ENCODE data around the gene CELF1. TPM values are rescaled to one million over a fixed set of nuclear protein-coding genes. Genes with fewer than 3 reads are reported as not detected.

The CELF1 gene
- total and polyA plus RNA-seq, 2 experiments from 2014 or later = 59.1 to 84.6 TPM

GRCh38 chr11:47592251-47592650 is 39.3 kb upstream of the CELF1 start:
- Histone ChIP-seq H3K4me2 (no peak overlapping the region), H3K27ac (no peak overlapping the region), H3K9me3 (ENCODE audit: low read depth) (no peaks in the 10 kb centered on the region), H3K27me3 (peaks cover 44% of the 10 kb centered on the region), H4K20me1 (ENCODE audit: insufficient read depth, poor library complexity, severe bottlenecking) (no peaks in the 10 kb centered on the region), H2AFZ (no peak overlapping the region), H3K9me2 (replicated peaks; ENCODE audit: insufficient read depth) (no peaks in the 10 kb centered on the region), H3K79me2 (no peaks in the 10 kb centered on the region), H3K4me3 (no peak overlapping the region), H3K36me3 (replicated peaks; ENCODE audit: insufficient read depth, low read depth) (no peaks in the 10 kb centered on the region), H3K4me1 (ENCODE audit: insufficient read depth) (no peaks in the 10 kb centered on the region)
- no peak for DNase-seq (ENCODE audit: low spot score)
- no peak for TF ChIP-seq EZH2 (IDR thresholded peaks at IDR 0.05; ENCODE audit: borderline replicate concordance)
- TF ChIP-seq EZH2phosphoT487 (IDR thresholded peaks at IDR 0.05; ENCODE audit: low read depth, severe bottlenecking, unreplicated experiment) = no peak
- TF ChIP-seq CTCF (IDR thresholded peaks at IDR 0.05; ENCODE audit: poor library complexity) = no peak
- 72% methylated on average over 4 of the region's 4 CpGs for WGBS (ENCODE audit: low lambda C conversion rate, missing lambda C conversion rate)

GRCh38 chr11:47591764-47592163 is 38.8 kb upstream of the CELF1 start:
- H4K20me1 ChIP-seq (ENCODE audit: insufficient read depth, poor library complexity, severe bottlenecking) = no peaks in the 10 kb centered on the region
- H3K4me3 ChIP-seq = no peak overlapping the region
- H3K27me3 ChIP-seq = peaks cover 44% of the 10 kb centered on the region
- TF ChIP-seq EZH2 (IDR thresholded peaks at IDR 0.05; ENCODE audit: borderline replicate concordance) = no peak
- TF ChIP-seq CTCF (IDR thresholded peaks at IDR 0.05; ENCODE audit: poor library complexity) = no peak
- no peak for TF ChIP-seq EZH2phosphoT487 (IDR thresholded peaks at IDR 0.05; ENCODE audit: low read depth, severe bottlenecking, unreplicated experiment)
- H3K4me1 ChIP-seq (ENCODE audit: insufficient read depth) = no peaks in the 10 kb centered on the region
- H2AFZ ChIP-seq = no peak overlapping the region
- H3K9me3 ChIP-seq (ENCODE audit: low read depth) = no peaks in the 10 kb centered on the region
- no peak overlapping the region for H3K27ac ChIP-seq
- H3K4me2 ChIP-seq = no peak overlapping the region
- DNase-seq (ENCODE audit: low spot score) = no peak
- WGBS (ENCODE audit: low lambda C conversion rate, missing lambda C conversion rate) = 31% methylated on average over 7 of the region's 7 CpGs
- no peaks in the 10 kb centered on the region for H3K36me3 ChIP-seq (replicated peaks; ENCODE audit: insufficient read depth, low read depth)
- no peaks in the 10 kb centered on the region for H3K9me2 ChIP-seq (replicated peaks; ENCODE audit: insufficient read depth)
- H3K79me2 ChIP-seq = no peaks in the 10 kb centered on the region

- Histone ChIP-seq H3K4me1 (ENCODE audit: insufficient read depth) (no peaks in the 10 kb centered on the region), H3K4me2 (no peak overlapping the region), H2AFZ (no peak overlapping the region), H3K9me2 (replicated peaks; ENCODE audit: insufficient read depth) (no peaks in the 10 kb centered on the region), H3K27me3 (peaks cover 33% of the 10 kb centered on the region), H3K4me3 (no peak overlapping the region), H3K9me3 (ENCODE audit: low read depth) (no peaks in the 10 kb centered on the region), H3K36me3 (replicated peaks; ENCODE audit: insufficient read depth, low read depth) (no peaks in the 10 kb centered on the region), H3K79me2 (no peaks in the 10 kb centered on the region), H4K20me1 (ENCODE audit: insufficient read depth, poor library complexity, severe bottlenecking) (no peaks in the 10 kb centered on the region), H3K27ac (no peak overlapping the region)
- 78% methylated on average over 92 of the region's 122 CpGs for WGBS (ENCODE audit: low lambda C conversion rate, missing lambda C conversion rate)
- no peak for DNase-seq (ENCODE audit: low spot score)
- TF ChIP-seq CTCF (IDR thresholded peaks at IDR 0.05; ENCODE audit: poor library complexity) (no peak), EZH2 (IDR thresholded peaks at IDR 0.05; ENCODE audit: borderline replicate concordance) (no peak), EZH2phosphoT487 (IDR thresholded peaks at IDR 0.05; ENCODE audit: low read depth, severe bottlenecking, unreplicated experiment) (no peak)
Observed at GRCh38 chr11:47589977-47590861, 37.3 kb upstream of the CELF1 start.

All from hepatocyte (in vitro differentiated cells).